GM23338 (cell line): ENCODE measurements around the gene NAALADL2.

Experiments used
- CREB1 ChIP-seq: fragments of 250-450 bp; sonication (Bioruptor Pico); IDR thresholded peaks from 2 replicates; pipeline ENCODE4 v1.5.0; 2020; ENCODE audit warnings: low read depth, mild to moderate bottlenecking, moderate library complexity
- CTCF ChIP-seq, 2 experiments: fragments of 200-600 bp in 1 of 2; sonication (generic) in 1 of 2; conservative IDR thresholded peaks; 2 replicates each; pipeline versions ENCODE4 v1.5.1 to v1.6.1; 2016 to 2017; ENCODE audit warnings: antibody characterized with exemption in 2 of 2, low read depth in 2 of 2, mild to moderate bottlenecking in 2 of 2, moderate library complexity in 1 of 2
- EZH2 ChIP-seq: fragments of 200-600 bp; sonication (generic); IDR thresholded peaks from one replicate; pipeline ENCODE4 v1.8.0; 2017; ENCODE audit warnings: antibody characterized with exemption, mild to moderate bottlenecking, low read depth; ENCODE audit not compliant: unreplicated experiment
- EZH2phosphoT487 ChIP-seq: fragments of 200-600 bp; sonication (generic); IDR thresholded peaks from one replicate; pipeline ENCODE4 v1.8.1; 2018; ENCODE audit warnings: antibody characterized with exemption; ENCODE audit not compliant: unreplicated experiment
- JUNB ChIP-seq: IDR thresholded peaks from one replicate; pipeline ENCODE4 v1.6.1; 2016; ENCODE audit warnings: antibody characterized with exemption; ENCODE audit not compliant: unreplicated experiment
- NANOG ChIP-seq: IDR thresholded peaks from 2 replicates; pipeline ENCODE4 v1.6.1; 2016; ENCODE audit warnings: antibody characterized with exemption, borderline replicate concordance
- POLR2AphosphoS5 ChIP-seq: IDR thresholded peaks from 2 replicates; pipeline ENCODE4 v1.6.1; 2016; ENCODE audit warnings: antibody characterized with exemption, low read depth
- STAT1 ChIP-seq: IDR thresholded peaks from one replicate; pipeline ENCODE4 v1.6.1; 2016; ENCODE audit warnings: antibody characterized with exemption; ENCODE audit not compliant: unreplicated experiment
- ZNF114 ChIP-seq: fragments of 250-450 bp; sonication (Bioruptor Pico); IDR thresholded peaks from 2 replicates; pipeline ENCODE4 v1.5.0; 2020; ENCODE audit warnings: mild to moderate bottlenecking, moderate library complexity
- ZNF331 ChIP-seq: fragments of 250-450 bp; sonication (Bioruptor Pico); IDR thresholded peaks from 2 replicates; pipeline ENCODE4 v1.5.0; 2020; ENCODE audit warnings: low read depth, mild to moderate bottlenecking, moderate library complexity
- TF ChIP-seq, protein P1 (sequence below): IDR thresholded peaks from one replicate; pipeline ENCODE4 v1.6.1; 2018; ENCODE audit warnings: antibody characterized with exemption; ENCODE audit not compliant: unreplicated experiment

DNA sequence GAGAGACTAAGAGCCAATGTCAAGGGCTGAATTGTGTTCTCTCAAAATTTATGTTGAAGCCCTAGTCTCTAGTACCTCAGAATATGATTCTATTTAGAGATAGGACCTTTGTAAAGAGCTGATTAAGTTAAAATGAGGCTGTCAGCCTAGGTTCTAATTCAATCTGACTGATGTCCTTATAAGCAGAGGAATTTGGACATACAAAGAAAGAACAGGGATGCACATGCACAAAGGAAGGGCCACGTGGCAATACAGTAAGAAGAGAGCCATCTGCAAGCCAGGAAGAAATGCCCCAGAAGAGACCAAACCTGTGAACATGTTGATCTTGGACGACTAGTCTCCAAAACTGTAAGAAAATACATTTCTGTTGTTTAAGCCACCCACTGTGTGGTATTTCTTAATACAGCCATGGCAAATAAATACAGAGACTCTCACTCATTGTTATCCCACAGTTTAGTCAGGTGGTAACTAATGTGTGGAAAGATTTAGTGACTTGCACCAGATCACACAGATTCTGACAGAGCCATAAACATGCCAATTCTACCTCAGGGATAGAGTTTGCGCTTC lies 652.2 kb downstream of the NAALADL2 start:
- TF ChIP-seq CTCF (conservative IDR thresholded peaks at IDR 0.05; ENCODE audit: low read depth in 2 of 2) = no peak
- TF ChIP-seq ZNF114 (CRISPR knock-in tag) = no peak
- TF ChIP-seq EZH2 = no peak
- no peak for TF ChIP-seq JUNB
- TF ChIP-seq, protein P1, sequence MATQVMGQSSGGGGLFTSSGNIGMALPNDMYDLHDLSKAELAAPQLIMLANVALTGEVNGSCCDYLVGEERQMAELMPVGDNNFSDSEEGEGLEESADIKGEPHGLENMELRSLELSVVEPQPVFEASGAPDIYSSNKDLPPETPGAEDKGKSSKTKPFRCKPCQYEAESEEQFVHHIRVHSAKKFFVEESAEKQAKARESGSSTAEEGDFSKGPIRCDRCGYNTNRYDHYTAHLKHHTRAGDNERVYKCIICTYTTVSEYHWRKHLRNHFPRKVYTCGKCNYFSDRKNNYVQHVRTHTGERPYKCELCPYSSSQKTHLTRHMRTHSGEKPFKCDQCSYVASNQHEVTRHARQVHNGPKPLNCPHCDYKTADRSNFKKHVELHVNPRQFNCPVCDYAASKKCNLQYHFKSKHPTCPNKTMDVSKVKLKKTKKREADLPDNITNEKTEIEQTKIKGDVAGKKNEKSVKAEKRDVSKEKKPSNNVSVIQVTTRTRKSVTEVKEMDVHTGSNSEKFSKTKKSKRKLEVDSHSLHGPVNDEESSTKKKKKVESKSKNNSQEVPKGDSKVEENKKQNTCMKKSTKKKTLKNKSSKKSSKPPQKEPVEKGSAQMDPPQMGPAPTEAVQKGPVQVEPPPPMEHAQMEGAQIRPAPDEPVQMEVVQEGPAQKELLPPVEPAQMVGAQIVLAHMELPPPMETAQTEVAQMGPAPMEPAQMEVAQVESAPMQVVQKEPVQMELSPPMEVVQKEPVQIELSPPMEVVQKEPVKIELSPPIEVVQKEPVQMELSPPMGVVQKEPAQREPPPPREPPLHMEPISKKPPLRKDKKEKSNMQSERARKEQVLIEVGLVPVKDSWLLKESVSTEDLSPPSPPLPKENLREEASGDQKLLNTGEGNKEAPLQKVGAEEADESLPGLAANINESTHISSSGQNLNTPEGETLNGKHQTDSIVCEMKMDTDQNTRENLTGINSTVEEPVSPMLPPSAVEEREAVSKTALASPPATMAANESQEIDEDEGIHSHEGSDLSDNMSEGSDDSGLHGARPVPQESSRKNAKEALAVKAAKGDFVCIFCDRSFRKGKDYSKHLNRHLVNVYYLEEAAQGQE = no peak
- TF ChIP-seq CREB1 (CRISPR knock-in tag) = no peak
- no peak for TF ChIP-seq EZH2phosphoT487
- TF ChIP-seq POLR2AphosphoS5 = no peak
- no peak for TF ChIP-seq ZNF331 (CRISPR knock-in tag)
- TF ChIP-seq NANOG = no peak
- no peak for TF ChIP-seq STAT1
